Stimulated activated CD4-positive, alpha-beta T cell treated with anti-CD3 and anti-CD28 coated beads, Interleukin-1b, Interleukin-23, amount 100 ng/mL, for 48 hours (primary cell): Measurements from ENCODE around the gene CBR1.

Experiments used
- DNase-seq: peaks from one replicate; pipeline ENCODE4 v3.0.0-alpha.2; 2020

Gene CBR1

DNA sequence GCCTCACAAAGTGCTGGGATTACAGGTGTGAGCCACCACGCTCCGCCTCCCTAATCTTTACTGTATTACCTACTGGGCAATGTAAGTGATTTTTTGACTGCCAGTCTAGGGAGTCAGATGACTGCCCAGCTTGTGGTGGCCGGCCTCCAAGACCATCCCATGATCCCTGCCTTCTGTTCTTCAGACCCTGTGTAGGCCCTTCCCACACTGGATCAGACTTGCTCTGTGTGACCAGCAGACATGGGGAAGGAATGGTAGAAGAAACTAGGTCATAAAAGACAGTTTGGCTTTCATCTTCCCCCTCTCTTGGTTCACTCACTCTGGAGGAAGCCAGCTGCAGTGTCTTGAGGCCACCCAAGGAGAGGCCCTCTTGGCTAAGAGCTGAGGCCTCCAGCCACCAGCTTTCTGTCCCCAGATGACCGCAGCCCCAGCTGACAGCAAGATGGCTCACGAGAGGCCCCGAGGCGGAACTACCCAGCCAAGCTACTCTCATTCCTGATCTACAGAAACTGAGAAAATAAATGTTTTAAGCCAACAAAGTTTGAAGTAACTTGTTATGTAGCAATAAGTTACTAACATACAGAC, 50.6 kb downstream of the CBR1 start:
- no peak for DNase-seq
